ACC112 (cell line): ENCODE results near the gene PAK4.

Source experiments
- H2AFZ ChIP-seq: fragments of 200-600 bp; sonication (generic); one replicate; pipeline ENCODE4 v1.6.0; 2017; ENCODE audit warnings: antibody characterized with exemption, low read length; ENCODE audit not compliant: unreplicated experiment
- H3K27ac ChIP-seq: fragments of 200-600 bp; sonication (generic); 2 replicates; pipeline ENCODE4 v1.5.1; 2014; ENCODE audit warnings: low read depth, mild to moderate bottlenecking, antibody characterized with exemption, low read length, moderate library complexity
- H3K27me3 ChIP-seq: fragments of 200-600 bp; sonication (generic); 2 replicates; pipeline ENCODE4 v1.6.1; 2014; ENCODE audit warnings: mild to moderate bottlenecking, antibody characterized with exemption, low read length, moderate library complexity, mixed read lengths; ENCODE audit not compliant: insufficient read depth
- H3K36me3 ChIP-seq: fragments of 200-600 bp; sonication (generic); 2 replicates; pipeline ENCODE4 v1.6.1; 2016; ENCODE audit warnings: mild to moderate bottlenecking, antibody characterized with exemption, low read length, moderate library complexity, mixed read lengths; ENCODE audit not compliant: insufficient read depth
- H3K4me1 ChIP-seq: fragments of 200-600 bp; sonication (generic); one replicate; pipeline ENCODE4 v1.6.1; 2016; ENCODE audit warnings: low read length, mixed read lengths; ENCODE audit not compliant: insufficient read depth, unreplicated experiment, control insufficient read depth
- H3K4me3 ChIP-seq: fragments of 200-600 bp; sonication (generic); 2 replicates; pipeline ENCODE4 v1.5.1; 2014; ENCODE audit warnings: mild to moderate bottlenecking, low read depth, low read length
- H3K79me2 ChIP-seq: fragments of 200-600 bp; sonication (generic); one replicate; pipeline ENCODE4 v1.6.0; 2016; ENCODE audit warnings: low read length; ENCODE audit not compliant: control insufficient read depth, unreplicated experiment, insufficient read depth

Gene PAK4

DNA sequence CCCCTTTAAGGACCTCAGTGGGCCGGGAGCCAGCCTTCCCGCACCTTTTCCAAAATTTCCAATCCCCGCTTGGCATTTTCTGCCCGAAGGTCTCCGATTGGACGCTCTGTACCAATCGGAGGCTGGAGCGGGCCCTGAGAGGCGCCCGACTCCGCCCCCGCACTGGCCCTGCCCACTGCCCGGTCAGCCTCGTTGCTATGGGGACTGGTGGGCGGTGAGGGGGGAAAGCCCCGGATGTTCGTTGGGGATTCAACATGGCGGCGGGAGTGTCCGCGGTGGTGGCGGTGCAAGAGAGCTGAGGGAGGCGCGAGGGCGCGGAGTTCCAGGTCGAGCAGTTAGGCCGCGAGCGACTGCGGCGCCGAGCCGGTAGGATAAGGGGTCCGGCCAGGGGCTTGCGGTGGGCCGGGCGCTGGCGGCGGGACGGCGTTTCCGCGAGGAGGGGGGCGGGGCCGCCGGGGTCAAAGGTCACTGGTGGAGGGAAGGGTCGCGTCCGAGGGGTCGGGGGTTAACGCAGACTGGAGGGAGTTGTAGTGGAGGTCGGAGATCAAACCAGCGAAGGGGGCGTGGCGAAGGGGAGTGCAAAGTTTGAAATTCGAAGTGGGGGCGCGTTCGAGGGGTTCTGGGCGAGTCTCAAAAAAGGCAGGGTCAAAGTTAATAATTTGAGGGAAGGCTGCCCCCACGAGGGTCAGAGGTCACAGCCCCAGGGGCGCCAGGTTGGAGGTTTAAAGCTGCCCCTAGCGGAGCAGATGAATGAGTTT, at the start of gene PAK4:
PAK4 (plus strand) TSS at position 233 of the 758 bp plus-strand sequence. CDS start 43,768 bp downstream, outside the sequence.
- Histone ChIP-seq H3K27me3 (no peaks in the 10 kb centered on the region), H2AFZ (peak within 1 kb of the TSS; percentile 10), H3K27ac (no peak within 1 kb of the TSS), H3K4me3 (peak within 1 kb of the TSS; percentile 84), H3K79me2 (peaks cover 35% of the 10 kb centered on the region), H3K36me3 (no peaks in the 10 kb centered on the region), H3K4me1 (peaks cover 14% of the 10 kb centered on the region)

- Histone ChIP-seq H3K79me2 (no peaks in the 10 kb centered on the region), H3K4me3 (no peak overlapping the region), H3K27me3 (no peaks in the 10 kb centered on the region), H3K36me3 (no peaks in the 10 kb centered on the region), H2AFZ (no peak overlapping the region), H3K27ac (no peak overlapping the region), H3K4me1 (peaks cover 27% of the 10 kb centered on the region)
These were observed 48.3 kb upstream of the PAK4 start for GRCh38 chr19:39077323-39077722.

- Histone ChIP-seq H3K4me1 (peaks cover 17% of the 10 kb centered on the region), H3K4me3 (no peak overlapping the region), H3K27me3 (no peaks in the 10 kb centered on the region), H3K27ac (peak overlapping the region; percentile 99), H3K79me2 (no peaks in the 10 kb centered on the region), H3K36me3 (no peaks in the 10 kb centered on the region), H2AFZ (no peak overlapping the region)
These were observed 47.0 kb upstream of the PAK4 start for GRCh38 chr19:39078436-39079200.

GRCh38 chr19:39080431-39080830, 45.2 kb upstream of the PAK4 start:
- Histone ChIP-seq H3K79me2 (no peaks in the 10 kb centered on the region), H3K27me3 (no peaks in the 10 kb centered on the region), H3K4me3 (no peak overlapping the region), H3K36me3 (no peaks in the 10 kb centered on the region), H3K27ac (no peak overlapping the region), H2AFZ (no peak overlapping the region), H3K4me1 (peaks cover 7% of the 10 kb centered on the region)

DNA sequence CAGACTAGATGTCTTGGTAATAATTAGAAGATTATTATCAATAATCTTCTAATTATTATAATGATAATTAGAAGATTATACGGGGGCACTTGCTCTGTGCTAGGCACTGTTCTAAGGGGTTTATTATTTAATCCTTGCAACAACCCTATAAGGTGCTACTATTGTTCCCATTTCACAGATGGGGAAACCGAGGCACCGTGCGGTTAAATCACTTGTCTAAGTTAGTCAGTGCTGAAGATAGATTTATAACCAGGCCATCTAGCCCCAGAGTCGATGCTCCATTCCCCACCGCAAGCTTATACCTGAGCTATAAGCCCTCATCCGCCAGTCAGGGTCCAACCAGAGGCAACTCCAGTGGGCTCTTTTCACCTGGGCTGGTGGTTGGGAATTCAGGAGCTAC, 43.4 kb upstream of the PAK4 start:
- H3K4me1 ChIP-seq: peaks cover 7% of the 10 kb centered on the region
- no peak overlapping the region for H3K27ac ChIP-seq
- no peaks in the 10 kb centered on the region for H3K27me3 ChIP-seq
- no peak overlapping the region for H2AFZ ChIP-seq
- no peaks in the 10 kb centered on the region for H3K36me3 ChIP-seq
- H3K4me3 ChIP-seq: no peak overlapping the region
- H3K79me2 ChIP-seq: no peaks in the 10 kb centered on the region

GRCh38 chr19:39082745-39083598, 42.6 kb upstream of the PAK4 start:
- Histone ChIP-seq H3K36me3 (no peaks in the 10 kb centered on the region), H2AFZ (peak overlapping the region; percentile 8), H3K27ac (no peak overlapping the region), H3K4me1 (peaks cover 7% of the 10 kb centered on the region), H3K79me2 (no peaks in the 10 kb centered on the region), H3K4me3 (peak overlapping the region; percentile 65), H3K27me3 (no peaks in the 10 kb centered on the region)

GRCh38 chr19:39083599-39083982, 42.0 kb upstream of the PAK4 start:
- Histone ChIP-seq H3K27me3 (no peaks in the 10 kb centered on the region), H3K4me3 (peak overlapping the region; percentile 65), H3K4me1 (peaks cover 7% of the 10 kb centered on the region), H2AFZ (peak overlapping the region; percentile 8), H3K27ac (no peak overlapping the region), H3K79me2 (no peaks in the 10 kb centered on the region), H3K36me3 (no peaks in the 10 kb centered on the region)

- Histone ChIP-seq H3K79me2 (no peaks in the 10 kb centered on the region), H3K36me3 (no peaks in the 10 kb centered on the region), H3K27me3 (no peaks in the 10 kb centered on the region), H3K4me3 (peak within 1 kb of the TSS; percentile 79), H3K27ac (no peak within 1 kb of the TSS), H2AFZ (peak within 1 kb of the TSS; percentile 53), H3K4me1 (peaks cover 3% of the 10 kb centered on the region)
These were observed 41.4 kb upstream of the PAK4 start, which contains the start of gene ACP7 for GRCh38 chr19:39083983-39084731. Gene ACP7, plus strand, starts transcription at chr19:39084368. Its CDS starts 902 bp downstream, at chr19:39085270.

GRCh38 chr19:39084732-39085080, 40.9 kb upstream of the PAK4 start:
- Histone ChIP-seq H3K36me3 (no peaks in the 10 kb centered on the region), H3K27ac (no peak overlapping the region), H3K4me3 (peak overlapping the region; percentile 79), H3K79me2 (no peaks in the 10 kb centered on the region), H3K4me1 (no peaks in the 10 kb centered on the region), H2AFZ (peak overlapping the region; percentile 53), H3K27me3 (no peaks in the 10 kb centered on the region)

- H3K4me3 ChIP-seq: no peak overlapping the region
These were observed 40.2 kb upstream of the PAK4 start for GRCh38 chr19:39085392-39085791.

More at GRCh38 chr19:39085392-39085791, 40.2 kb upstream of the PAK4 start:
- Histone ChIP-seq H3K4me1 (no peaks in the 10 kb centered on the region), H3K79me2 (no peaks in the 10 kb centered on the region), H3K27me3 (no peaks in the 10 kb centered on the region), H3K36me3 (no peaks in the 10 kb centered on the region), H3K27ac (no peak overlapping the region), H2AFZ (no peak overlapping the region)
